GM21390 (cell line): ENCODE data around the gene RTF2.
"Not testable (repeated sequence)": the region's sequence is repeated elsewhere in the genome, so short reads cannot be mapped to it uniquely, and the experiment has no call there.

Experiments
- ATAC-seq: cut with Tn5 transposase; IDR thresholded peaks from one replicate; pipeline ENCODE4 v1.9.1; 2021; ENCODE audit not compliant: unreplicated experiment

Gene RTF2

DNA sequence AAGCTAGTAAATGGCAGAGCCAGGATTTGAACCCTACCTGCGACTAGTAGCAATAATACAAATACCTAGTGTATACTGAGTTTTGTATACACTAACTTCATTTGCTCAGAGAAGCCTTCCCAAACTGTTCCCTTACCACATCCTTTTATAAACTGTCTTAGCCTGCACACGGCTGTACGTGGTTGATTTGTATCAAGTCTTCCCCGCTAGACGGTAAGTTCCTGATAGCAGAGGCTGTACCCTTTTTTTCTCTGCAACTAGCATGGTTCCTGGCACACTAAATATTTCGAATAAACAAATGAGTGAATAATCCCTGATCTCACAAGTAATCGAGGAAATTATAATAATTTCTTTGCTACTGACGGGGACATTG, 636 bp downstream of the RTF2 start:
- no peak for ATAC-seq

DNA sequence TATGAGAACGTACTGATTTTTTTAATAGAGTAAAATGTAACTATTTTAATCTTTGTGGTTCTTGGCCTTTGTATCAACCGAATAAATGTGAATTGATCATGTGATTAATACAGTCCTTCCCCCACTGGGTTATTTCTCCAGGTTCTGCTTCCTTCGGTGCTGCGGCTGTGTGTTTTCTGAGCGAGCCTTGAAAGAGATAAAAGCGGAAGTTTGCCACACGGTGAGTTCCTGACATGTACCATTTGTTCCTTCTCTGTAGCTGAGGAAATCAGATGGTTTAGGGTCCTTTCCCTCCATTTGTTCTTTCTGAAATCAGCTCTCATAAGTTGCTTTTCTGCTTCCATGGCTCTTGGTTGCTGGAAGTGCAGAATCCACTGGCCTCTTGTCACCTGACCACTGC, 15.5 kb downstream of the RTF2 start:
- no peak for ATAC-seq

DNA sequence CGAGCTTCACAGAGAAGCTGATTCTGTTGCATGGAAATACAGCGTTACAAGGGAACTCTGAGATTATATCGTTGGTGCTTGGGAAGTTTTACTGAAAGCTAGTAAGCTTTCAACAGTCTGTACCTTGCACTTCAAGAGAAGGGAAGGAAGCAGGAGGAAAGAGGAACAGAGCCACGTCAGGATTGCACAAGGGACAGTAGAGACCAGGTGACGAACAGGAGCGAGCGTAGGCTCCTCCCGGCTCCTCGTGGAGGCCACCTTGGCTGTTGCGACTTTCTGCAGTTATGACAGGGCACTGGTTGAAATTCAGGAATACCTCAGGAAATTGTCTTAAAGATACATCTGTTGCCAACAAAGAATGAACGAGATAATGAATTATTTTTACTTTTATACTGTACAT, 18.8 kb downstream of the RTF2 start:
- no peak for ATAC-seq

DNA sequence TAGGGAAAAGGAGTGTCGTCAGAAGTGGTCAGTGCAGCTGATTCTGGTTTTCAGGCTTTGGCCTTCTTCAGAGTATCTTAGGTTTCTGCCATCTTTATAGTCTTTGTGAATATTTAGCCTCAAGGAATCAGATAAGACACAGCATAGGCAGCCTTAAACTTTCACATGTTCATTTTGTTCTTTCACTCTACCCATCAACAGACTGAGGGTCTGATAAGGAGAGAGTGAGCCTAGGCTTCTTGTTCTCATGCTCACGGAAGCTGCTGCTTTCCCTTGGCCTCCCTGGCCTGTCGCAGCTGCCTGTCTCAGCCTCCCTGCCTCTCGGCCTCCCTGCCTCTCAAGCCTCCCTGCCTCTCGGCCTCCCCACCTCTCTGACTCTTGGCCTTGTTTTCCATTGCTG, 20.1 kb downstream of the RTF2 start:
- no peak for ATAC-seq

DNA sequence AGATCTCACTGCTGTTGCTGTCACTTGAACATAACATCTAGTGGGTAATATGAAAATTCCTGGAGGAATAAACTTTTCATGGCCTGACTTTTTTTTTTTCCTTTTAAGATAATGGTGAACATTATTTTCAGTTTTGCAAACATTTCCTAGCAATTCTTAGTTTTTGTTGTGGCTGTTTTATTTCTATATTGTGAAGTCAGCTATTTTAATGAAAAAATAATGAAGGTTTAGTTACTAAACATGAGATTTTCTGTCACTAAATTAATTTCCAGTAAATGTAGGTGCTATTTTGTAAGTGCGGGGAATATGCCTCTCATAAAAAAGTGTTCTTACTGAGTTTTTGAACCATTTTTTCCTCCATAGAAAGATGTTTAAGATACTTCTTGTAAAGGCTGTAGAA, 32.7 kb downstream of the RTF2 start:
- ATAC-seq: no peak

DNA sequence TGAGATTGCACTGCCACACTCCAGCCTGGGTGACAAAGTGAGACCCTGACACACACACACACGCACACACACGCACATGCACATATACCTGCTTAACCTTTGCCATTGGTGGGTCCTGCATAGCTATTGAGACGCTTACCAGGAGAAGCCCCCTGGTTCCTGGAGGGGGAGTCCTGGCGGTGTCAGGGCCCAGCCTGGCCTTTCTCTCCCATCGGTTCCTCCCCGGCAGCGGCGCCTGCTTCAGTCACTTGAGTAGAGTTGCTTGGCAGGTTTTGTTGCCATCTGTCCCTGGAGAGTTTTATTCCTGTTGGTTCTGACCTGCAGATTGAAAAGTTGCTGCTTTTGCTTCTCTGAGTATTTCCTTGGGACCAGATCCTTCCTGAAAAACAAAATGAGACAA, 35.5 kb downstream of the RTF2 start:
- ATAC-seq: no peak

DNA sequence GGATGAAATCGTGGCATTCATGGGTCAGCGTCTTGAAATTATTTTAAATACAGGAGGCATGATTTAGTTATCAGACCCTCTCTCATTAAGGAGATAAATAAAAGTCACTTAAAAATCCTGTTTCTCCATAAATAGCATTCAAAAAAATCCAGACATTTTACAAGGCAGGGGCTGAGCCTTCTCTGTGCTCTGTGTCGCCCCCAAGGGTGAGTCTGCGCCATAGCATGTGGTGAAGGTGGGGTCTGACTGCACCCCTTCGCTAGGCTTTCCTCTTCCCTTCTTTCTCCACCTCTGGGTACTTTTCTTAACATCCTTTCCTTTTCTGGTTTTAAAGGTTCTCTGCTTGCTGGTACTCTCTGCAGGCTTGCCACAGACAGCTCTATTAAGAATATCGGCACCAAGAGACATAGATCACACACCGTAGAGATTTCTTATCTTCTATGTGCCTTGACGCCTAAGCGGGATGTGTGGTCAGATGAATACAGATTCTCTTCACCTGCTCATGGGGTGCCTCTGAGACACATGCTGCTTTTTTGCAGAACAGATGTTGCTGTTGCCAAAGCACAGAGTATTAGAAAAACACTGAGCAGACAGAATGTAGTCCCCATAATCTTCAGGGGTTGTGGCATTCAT, 36.1 kb downstream of the RTF2 start:
- ATAC-seq: no peak

DNA sequence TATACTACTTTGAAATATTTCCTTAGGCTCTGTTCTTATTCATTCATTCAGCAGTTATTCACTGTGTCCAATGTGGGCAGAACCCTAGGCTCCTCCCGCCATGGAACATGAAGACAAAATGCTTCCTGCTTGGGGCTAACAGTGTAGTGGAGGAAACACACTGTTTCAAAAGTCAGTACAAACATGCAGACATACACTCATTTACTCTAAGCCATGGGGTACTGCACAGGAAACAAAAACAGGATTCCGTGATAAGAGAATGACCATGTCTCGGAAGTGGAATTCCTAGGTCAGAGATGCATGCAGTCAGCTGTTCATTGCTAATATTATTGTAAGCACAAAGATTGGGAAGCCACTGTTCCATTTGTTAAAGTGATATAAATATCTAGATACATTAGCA, 37.7 kb downstream of the RTF2 start:
- no peak for ATAC-seq

DNA sequence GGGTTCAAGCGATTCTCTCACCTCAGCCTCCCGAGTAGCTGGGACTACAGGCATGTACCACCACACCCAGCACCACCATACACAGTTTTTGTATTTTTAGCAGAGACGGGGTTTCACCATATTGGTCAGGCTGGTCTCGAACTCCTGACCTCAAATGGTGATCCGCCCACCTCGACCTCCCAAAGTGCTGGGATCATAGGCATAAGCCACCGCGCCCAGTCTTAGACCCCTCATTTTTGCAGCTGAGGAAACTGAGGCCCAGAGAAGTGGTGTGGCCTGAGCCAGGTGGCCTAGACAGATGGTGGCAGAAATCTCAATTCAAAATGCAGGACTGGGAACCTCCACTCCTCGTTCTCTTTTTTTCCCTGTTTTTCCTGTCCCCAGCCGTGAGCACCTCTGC, 43.5 kb downstream of the RTF2 start:
- no peak for ATAC-seq

DNA sequence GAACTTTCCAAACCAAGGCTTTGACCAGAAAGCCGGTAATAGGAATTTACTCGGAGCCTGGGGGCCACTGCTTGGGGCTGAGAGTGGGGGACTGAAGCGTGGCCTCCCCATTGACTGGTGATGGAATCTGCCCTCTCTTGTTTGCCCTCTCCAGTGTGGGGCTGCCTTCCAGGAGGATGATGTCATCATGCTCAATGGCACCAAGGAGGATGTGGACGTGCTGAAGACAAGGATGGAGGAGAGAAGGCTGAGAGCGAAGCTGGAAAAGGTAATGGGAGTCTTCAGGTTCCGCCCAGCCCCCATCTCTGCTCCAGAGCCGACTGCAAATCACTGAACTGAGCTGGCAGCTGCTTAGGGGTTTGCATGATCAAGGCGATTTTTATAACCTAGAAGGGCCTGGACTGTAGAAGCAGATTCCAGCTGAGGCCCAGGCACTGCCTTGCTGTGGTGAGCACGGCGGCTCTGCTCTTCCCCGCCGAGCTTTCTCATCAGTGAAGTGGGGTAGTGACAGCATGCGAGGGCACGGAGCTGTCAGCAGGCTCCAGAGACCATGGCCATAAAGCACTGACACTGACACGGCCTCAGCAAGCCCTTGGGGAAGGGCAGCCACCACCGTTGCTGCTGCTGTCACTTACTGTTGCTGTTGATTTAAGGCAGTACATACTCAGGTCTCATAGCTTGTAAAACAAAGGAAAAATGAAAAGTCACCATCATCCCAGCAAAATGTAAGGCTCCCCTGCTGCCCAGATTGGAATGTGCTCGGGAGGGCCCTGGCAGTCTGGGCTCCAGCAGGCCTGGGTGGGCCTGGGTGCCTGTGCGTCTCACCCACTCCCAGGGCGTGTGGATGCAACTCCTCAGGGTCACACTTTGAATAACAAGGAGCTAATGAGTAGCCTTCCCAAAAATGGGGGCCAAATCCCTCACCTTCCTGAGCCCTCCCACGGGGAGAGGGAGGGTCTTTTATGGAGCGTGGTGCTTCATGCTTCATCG, 45.0 kb downstream of the RTF2 start:
- ATAC-seq: no peak

DNA sequence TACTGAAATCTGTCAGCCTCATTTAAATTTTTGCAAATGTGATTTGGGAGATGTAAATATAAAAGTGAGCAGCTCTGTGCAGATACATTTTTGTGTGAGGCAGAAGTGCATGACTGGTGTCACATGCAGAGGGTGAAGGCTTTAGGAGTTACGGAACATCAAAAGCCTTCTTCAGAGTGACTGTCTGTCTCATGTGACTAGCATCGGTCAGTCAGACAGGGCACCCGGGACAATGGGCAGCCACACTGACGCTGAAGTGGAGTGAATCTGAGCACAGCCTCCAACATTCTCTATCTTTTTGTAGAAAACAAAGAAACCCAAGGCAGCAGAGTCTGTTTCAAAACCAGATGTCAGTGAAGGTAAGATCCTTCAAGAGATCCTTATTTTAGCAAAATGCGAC, 48.2 kb downstream of the RTF2 start:
- no peak for ATAC-seq

DNA sequence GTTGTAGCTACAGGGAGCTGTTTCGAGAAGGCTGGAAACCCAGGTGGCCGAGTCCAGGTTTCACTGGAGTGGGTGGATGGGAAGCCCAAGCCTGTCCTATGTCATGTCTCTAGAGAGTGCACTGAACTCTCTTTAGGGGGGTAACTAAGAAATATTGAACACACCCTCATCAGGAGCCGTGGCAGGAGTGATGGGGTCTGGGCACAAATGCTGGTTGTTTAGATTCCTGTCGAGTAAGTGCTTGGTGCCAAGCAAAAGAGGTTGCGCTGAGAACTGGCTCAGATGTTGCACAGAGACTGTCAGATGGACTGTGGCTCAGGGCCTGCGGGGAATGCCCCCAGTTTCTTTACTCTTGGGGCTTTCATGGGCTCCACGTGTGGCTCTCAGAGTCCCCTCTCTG, 48.8 kb downstream of the RTF2 start:
- ATAC-seq: no peak

DNA sequence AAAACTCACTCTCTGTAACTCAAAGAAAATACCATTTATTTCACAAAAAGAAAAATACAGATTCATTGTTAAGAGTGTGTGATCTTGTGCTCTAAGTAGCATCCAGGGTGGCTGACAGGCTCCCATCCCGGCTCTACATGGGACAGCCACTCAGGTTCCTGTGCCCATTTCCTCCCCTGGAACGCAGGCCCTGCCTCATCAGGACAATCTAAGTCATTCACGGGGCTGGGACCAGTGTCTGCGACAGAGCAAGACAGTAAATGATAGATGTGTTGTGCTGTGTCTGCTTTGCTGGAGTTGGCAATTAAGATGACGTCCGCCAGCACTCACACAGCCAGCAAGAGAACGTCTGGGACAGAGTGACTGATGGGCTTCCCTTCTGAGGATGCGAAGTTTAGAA, 49.2 kb downstream of the RTF2 start:
- ATAC-seq: no peak

DNA sequence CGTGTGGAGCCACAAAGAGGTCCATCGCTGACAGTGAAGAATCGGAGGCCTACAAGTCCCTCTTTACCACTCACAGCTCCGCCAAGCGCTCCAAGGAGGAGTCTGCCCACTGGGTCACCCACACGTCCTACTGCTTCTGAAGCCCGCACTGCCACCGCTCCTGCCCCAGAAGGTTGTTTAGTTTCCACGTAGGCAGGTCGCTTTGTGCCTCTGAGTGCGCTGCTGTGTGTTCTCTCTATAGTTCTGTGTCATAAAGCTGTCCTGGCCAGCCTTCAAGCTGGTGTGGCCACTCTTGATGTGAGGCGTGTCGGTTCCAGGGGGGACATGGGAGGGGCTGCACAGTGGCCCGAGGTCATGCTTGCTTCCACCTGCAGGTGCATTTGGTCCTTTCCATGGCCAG, 49.7 kb downstream of the RTF2 start:
- no peak for ATAC-seq

DNA sequence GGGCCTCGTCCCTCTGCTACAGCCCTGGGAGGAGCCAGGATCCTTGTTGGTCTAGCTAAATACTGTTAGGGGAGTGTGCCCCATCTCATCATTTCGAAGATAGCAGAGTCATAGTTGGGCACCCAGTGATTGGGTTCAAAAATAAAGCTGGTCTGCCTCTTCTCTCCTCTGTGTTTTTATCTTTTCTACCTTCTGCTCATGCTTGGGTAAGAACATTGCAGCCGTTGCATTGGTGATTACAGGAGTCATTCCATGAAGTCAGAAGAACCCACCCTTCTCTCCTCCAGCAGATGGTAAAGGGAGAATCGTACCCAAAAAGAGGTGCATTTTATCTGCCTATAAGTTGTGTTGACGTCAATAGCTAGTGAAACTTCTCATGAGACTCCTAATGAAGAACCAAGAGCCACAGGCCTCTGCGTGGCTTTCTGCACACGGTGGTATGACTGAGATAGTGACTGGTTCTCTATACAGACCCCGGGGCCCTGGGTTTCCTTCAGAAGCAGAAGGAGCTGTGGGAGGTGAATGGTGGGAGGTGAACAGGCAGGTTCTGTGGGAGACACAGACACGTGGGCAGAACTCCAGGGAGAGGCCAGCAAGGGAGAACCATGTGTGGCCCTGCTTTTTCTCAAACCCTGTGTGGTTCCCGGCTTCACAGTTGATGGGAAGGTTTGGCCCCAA, 50.4 kb downstream of the RTF2 start:
- ATAC-seq: no peak

DNA sequence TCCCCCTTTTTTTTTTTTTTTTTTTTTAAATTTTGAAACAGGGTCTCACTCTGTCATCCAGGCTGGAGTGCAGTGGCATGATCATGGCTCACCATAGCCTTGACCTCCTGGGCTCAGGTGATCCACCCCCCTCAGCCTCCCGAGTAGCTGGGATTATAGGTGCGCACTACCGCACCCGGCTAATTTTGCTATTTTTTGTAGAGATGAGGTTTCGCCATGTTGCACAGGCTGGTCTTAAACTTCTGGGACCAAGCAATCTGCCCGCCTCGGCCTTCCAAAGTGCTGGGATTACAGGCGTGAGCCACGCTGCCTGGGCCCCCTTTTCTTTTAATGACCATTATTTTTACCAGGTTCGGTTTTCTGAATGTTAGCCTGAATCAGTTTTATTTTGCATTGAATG, 51.1 kb downstream of the RTF2 start:
- no peak for ATAC-seq

DNA sequence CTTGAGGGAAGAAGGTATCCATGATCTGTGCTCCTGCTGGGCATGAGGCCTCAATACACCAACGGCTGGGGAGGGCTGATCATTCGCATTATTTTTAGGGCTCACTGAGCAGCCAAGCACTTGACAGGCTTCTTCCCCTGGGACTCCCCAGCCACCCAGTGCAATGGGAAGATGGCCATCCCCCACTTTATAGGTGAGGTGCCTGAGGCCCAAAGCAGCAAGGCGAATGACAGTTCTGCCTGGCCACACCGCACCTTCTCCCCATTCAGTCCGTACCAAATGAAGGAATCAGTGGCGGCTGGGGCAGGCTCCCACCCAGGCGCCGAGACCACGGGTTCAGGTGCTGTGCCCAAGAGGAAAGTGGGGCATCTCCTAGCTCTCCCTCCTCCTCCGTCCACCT, 51.8 kb downstream of the RTF2 start:
- no peak for ATAC-seq

DNA sequence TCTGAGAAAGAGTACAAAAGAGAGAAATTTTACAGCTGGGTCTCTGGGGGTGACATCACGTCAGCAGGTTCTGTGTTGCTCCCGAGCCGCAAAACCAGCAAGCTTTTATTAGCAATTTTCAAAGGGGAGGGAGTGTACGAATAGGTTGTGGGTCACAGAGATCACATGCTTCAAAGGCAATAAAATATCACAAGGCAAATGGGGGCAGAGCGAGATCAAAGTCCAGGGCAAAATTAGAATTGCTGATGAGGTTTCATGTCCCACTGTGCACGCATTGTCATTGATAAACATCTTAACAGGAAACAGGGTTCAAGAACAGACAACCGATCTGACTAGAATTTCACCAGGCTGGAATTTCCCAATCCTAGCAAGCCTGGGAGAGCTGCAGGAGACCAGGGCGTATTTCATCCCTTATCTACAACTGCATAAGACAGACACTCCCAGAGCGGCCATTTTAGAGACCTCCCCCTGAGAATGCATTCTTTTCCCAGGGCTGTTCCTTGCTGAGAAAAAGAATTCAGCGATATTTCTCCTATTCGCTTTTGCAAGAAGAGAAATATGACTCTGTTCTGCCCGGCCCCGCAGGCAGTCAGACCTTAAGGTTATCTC, 52.4 kb downstream of the RTF2 start:
- not testable (repeated sequence) for ATAC-seq

DNA sequence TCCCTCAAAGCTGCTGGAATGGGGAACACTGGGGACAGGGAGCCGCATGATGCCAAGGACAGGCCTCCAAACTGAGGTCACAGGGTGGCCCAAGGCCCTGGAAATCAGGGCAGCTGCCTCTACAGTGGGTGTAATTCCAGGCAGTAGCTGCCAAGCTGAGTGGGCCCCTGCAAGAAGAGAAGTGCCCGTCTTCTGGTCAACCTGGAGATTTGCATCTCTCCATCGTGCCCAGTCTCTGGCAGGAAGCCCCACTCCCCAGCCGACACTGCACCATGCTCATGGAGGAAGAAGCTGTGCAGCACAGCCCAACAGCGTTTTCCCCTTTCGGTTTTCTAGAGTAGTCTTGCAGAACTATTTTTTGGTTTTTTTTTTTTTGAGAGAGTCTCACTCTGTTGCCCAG, 53.9 kb downstream of the RTF2 start:
- no peak for ATAC-seq

DNA sequence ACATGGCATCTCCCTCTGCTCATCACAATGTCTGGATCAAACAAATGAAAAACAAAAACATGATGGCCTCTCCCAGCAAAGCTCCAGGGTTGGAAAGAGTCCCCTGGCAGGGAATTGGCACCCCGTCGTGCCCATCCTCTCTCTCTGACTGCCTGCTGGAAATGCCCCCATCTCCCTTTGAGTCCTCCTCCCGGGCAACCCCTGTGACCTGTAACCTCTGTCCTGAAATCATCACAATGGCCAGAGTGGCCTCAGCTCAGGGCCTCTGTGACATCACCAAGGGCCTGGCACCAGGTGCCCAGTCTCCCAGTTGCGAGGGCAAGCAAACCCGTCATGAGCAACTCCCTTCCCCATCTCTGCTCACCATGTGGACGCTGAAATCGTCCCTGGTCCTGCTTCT, 56.0 kb downstream of the RTF2 start, which contains the start of gene FAM209A:
Gene FAM209A, plus strand, starts transcription at position 301 of the 400 bp plus-strand sequence. Its CDS starts 65 bp downstream, at position 366.
- not testable (repeated sequence) for ATAC-seq

DNA sequence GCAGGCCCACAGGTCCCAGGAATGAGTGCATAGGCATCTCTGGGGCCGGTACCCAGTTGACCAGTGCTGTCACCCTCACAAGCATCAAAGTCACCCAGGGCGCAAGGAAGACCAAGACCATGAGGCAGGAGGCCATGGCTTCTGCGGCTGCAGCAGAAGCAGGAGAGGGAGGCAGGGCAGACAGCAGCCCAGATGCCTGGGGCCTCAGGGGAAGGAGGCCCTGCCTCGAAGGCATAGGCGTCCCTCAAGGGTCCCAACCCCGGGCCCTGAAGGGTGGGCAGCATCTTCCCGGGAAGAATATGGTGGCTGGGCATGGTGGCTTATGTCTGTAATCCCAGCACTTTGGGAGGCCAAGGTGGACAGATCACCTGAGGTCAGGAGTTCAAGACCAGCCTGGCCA, 59.1 kb downstream of the RTF2 start:
- ATAC-seq: no peak
